Ovary (tissue), 3 donors: ENCODE measurements around the gene PER2.

Experiments used
- CTCF ChIP-seq, 3 donors: fragments of 450-650 bp in 2 of 3; fragments of 200-600 bp in 1 of 3; IDR thresholded peaks; one replicate each; pipeline versions ENCODE4 v1.5.1 to v1.8.0; 2016 to 2022; ENCODE audit warnings: antibody characterized with exemption in 3 of 3, mild to moderate bottlenecking in 1 of 3
- POLR2A ChIP-seq: fragments of 450-650 bp; IDR thresholded peaks from one replicate; pipeline ENCODE4 v1.6.1; 2017; ENCODE audit warnings: antibody characterized with exemption, mild to moderate bottlenecking, moderate library complexity
- donor health status: DM: no; HTN: no; CAD: no.

GRCh38 chr2:238230699-238231098 lies 57.7 kb downstream of the PER2 start:
- TF ChIP-seq POLR2A (no peak), CTCF (IDR thresholded peaks at IDR 0.05) (no peak)
